ENCODE results near the gene MAST2.
"Not testable (repeated sequence)": the region's sequence is repeated elsewhere in the genome, so short reads cannot be mapped to it uniquely, and the experiment has no call there.

Gene MAST2

DNA sequence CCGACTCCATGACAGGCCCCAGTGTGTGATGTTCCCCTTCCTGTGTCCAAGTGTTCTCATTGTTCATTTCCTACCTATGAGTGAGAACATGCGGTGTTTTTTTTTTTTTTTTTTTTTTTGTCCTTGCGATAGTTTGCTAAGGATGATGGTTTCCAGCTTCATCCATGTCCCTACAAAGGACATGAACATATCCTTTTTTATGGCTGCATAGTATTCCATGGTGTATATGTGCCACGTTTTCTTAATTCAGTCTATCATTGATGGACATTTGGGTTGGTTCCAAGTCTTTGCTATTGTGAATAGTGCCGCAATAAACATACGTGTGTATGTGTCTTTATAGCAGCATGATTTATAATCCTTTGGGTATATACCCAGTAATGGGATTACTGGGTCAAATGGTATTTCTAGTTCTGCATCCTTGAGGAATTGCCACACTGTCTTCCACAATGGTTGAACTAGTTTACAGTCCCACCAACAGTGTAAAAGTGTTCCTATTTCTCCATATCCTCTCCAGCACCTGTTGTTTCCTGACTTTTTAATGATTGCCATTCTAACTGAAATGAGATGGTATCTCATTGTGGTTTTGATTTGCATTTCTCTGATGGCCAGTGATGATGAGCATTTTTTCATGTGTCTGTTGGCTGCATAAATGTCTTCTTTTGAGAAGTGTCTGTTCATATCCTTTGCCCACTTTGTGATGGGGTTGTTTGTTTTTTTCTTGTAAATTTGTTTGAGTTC, 54.5 kb downstream of the MAST2 start:
- DNase-seq (ENCODE audit: low spot score), result not testable (repeated sequence)

DNA sequence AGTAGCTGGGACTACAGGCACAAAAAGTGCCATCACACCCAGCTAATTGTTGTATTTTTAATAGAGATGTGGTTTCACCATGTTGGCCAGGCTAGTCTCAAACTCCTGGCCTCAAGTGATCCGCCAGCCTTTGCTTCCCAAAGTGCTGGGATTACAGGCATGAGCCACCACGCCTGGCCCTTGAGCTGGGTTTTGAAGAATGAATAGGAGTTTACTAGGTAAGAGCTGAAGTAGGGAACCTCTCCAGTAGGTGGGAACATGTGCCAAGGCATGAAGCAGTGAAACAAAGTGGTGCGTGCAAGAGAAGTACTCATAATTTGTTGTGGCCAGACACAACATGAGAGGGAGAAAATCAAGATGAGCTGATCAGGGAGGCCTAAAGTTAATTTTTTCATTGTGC, 55.8 kb downstream of the MAST2 start:
- DNase-seq (ENCODE audit: low spot score), result no peak

DNA sequence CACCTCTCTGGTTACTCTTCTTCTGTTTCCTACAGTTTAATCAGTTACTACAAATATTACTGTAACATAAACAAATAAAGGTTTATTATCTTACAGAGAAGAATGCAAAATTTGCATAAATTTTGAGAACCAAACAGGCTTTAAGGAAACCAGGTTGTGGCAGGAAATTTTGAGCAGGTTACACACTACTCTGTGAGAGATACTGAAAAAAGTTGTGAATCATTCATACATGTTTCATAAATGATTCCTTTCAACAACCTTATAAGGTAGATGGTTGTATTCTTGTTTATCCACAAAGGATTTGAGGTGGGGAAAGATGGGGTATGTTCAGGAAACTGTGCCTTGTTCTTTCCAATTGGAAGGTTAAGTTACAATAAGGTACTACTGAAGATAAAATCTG, 58.6 kb downstream of the MAST2 start:
- no peak for DNase-seq (ENCODE audit: low spot score)

DNA sequence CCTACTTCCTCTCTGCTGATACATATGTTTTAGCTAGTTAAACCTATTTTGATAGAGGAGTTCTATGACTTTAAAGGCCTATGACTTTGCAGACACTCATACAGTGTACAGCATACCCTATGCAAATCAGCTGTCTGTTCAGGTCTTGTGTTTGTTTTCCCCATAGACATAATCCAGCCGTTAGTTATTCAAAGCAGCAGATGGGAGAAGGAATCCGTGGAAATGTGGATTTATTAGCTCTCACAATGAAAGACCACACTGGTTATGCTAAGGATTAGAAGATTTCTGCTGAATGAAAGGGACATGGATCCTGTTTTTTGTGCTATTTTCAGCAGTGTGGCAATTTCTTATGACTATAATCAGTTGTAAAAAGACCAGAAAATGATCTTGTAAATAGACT, 59.8 kb downstream of the MAST2 start:
- no peak for DNase-seq (ENCODE audit: low spot score)

GRCh38 chr1:45864167-45865106, 61.0 kb downstream of the MAST2 start:
- peak; percentile 7 for DNase-seq (ENCODE audit: low spot score)

DNA sequence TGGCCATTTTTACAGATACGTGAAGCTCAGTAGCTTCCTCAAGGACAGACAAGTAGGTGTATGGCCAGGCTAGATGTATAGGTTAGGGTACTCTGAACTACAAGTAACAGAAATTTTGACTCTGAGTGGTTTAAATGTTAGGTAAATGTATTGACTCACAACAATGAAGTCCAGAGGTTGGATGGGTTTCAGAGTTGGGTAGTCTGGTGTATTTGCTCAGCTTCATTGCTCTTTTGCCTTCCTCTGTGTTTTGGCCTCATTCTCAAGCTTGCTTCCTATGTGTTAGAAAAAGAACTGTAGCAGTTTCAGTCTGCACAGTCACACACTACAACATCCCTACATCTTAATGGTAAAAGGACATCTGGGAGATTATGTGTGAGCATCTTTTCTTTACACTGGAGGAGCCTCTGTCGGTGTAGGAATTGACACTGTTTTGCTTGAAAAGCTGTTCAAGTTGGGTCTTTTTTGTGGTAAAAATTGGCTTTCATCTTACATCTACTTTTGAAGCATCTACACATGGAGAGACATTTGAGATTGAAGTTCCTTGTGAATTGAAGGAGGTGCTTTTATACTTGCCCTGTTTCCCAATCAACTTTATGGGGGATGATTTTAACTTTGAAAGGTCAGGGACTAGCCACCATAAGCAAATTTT, 64.4 kb downstream of the MAST2 start:
- no peak for DNase-seq (ENCODE audit: low spot score)

DNA sequence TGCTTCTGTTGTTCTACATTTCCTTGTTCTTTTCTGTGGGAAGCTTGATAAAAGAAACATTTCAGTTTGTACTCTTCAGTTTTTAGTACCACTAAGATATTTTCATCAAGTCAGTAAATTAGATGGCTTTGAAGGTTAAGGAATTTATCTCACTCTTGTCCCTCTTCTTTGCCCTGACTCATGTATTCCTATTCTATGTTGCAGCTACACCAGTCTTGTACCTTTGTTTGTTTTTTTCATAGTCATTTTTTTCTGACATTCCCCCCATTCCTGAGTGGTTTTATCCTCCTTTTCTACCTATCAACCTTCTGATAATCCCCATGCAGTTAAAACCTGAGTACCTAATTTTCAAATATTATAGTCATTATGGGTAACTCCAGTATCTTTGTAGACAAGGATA, 65.4 kb downstream of the MAST2 start:
- DNase-seq (ENCODE audit: low spot score), result no peak

- DNase-seq (ENCODE audit: low spot score), result no peak
Measured at GRCh38 chr1:45870500-45870899, 67.1 kb downstream of the MAST2 start.

DNA sequence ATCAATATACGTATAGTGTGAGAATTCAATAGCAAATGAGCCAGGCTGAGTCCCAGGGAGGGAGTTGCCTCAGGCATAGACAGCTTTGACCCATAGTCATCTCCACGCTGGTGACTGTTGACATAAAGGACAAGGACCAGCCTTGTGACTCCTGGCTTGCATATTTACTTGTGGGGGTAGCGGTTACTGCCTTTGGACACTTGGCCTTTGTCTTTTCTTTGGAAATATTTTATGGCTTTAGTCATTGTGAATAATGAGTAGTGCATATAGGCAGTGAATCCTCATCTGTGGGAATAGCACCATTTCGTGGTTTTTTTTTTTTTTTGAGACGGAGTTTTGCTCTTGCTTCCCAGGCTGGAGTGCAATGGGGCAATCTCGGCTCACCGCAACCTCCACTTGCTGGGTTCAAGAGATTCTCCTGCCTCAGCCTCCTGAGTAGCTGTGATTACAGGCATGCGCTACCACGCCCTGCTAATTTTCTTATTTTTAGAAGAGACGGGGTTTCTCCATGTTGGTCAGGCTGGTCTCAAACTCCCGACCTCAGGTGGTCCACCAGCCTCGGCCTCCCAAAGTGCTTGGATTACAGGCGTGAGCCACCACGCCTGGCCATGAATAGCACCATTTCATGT, 68.9 kb downstream of the MAST2 start:
- DNase-seq (ENCODE audit: low spot score), result peak; percentile 66

- no peak for DNase-seq (ENCODE audit: low spot score)
Measured at GRCh38 chr1:45876000-45876617, 72.7 kb downstream of the MAST2 start.

DNA sequence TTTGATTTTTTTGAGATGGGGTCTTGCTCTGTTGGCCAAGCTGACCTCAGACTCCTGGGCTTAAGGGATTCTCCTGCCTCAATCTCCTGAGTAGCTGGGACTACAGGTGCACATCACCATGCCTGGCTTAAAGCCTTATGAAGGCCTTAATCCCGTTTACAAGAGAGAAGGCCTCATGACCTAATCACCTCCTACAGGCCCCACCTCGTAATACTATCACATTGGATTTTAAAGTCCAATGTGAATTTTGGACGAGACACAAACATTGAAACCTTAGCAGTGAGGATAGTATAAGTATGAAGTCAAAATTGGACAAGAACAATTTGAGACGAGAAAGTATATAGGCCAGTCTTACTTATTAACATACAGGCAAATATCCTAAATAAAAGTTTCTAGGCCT, 73.9 kb downstream of the MAST2 start:
- DNase-seq (ENCODE audit: low spot score), result no peak

DNA sequence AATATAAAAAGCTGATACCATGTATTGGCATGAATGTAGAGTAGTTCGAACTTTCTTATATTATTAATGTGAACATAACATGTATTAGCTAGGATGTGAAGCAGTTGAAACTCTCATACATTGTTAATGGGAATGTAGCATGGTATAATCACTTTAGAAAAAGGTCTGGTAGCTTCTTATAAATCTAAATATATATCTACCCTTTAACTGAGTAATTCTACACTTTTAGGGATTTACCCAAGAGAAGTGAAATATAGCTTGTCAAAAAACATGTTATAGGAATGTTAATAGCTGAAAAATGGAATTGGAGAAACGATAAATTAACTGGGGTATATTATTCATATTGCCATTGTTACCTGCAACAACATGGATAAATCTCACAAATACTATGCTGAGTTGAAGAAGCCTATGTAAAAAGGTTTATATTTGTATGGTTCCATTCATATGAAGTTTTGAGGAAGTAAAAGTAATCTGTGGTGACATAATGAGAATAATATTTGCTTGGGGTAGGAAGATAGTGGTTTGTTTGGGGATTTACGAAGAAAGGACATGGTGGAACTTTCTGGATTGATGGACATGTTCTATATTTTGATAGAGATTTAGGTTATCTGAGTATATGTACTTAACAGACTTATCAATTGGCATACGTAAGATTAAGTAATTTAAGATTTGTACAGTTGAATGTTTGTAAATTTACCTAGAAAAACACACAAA, 76.6 kb downstream of the MAST2 start:
- DNase-seq (ENCODE audit: low spot score), result no peak

DNA sequence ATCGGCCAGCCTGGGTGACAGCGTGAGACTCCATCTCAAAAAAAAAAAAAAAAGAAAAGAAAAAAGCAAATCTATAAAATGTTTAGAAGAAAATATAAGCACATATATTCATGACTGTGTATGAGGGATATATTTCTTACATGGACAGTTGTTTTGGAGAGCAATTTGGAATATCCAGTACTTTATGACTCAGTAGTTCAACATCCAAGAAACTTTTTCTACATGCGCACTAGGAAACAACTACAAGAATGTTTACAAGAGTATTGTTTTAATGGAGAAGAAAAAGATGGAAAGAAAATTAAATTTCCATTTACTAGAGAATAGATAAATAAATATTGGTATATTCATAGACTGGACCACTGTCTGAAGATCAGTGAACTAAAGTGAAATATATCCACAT, 77.5 kb downstream of the MAST2 start:
- DNase-seq (ENCODE audit: low spot score), result peak; percentile 12

DNA sequence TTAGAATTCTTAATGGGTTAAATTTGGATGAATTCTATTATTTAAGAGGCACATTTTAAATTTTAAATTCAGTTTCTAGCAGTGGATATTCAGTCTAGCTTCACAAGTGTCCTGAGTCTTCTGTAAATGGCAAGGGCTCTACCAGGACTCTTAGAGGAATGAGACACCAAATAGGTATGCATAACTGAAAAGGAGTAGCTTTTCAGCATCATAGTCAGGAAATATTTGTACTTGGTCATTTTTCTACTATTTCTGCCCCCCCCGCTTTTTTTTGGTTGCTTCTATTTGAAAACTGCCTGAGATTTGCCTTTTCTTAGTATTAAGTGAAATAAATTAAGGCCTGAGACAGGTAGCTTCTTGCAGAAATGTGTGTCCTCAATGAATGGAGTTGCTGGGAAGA, 80.2 kb downstream of the MAST2 start:
- peak; percentile 57 for DNase-seq (ENCODE audit: low spot score)

- no peak for DNase-seq (ENCODE audit: low spot score)
Measured at GRCh38 chr1:45884700-45885099, 81.3 kb downstream of the MAST2 start.

GRCh38 chr1:45886229-45886628, 82.8 kb downstream of the MAST2 start:
- DNase-seq (ENCODE audit: low spot score), result no peak

- DNase-seq (ENCODE audit: low spot score), result no peak
Measured at GRCh38 chr1:45887156-45887842, 83.9 kb downstream of the MAST2 start.

GRCh38 chr1:45890078-45890477, 86.7 kb downstream of the MAST2 start:
- DNase-seq (ENCODE audit: low spot score), result no peak

DNA sequence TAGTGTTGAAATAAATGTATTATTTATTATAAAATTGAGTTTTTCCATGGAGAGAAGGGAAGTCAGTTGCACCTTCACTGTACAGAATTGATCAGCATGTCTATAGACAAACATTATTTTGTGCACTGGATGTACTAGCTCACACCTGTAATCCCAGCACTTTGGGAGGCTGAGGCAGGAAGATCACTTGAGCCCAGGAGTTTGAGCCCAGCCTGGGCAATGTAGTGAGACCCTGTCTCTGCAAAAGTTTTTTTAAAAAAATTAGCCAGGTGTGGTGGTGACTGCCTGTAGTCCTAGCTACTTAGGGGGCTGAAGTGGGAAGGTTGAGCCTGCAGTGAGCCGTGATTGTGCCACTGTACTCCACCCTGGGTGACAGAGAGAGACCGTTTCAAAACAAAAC, 87.7 kb downstream of the MAST2 start:
- no peak for DNase-seq (ENCODE audit: low spot score)

GRCh38 chr1:45892068-45892785, 88.8 kb downstream of the MAST2 start:
- peak; percentile 67 for DNase-seq (ENCODE audit: low spot score)
